ENCODE data around the gene ABHD14A. TPM values are rescaled to one million over a fixed set of nuclear protein-coding genes. Genes with fewer than 3 reads are reported as not detected.

ABHD14A gene
- total and polyA plus RNA-seq, 5 donors = 19.9 to 43.3 (median 23.9) TPM

GRCh38 chr3:52025453-52025852 lies 50.6 kb downstream of the ABHD14A start:
- Histone ChIP-seq H3K9me3 (ENCODE audit: control insufficient read depth, low read length) (no peaks in the 10 kb centered on the region), H3K4me1 (ENCODE audit: control insufficient read depth, insufficient read depth, low read length) (peaks cover 41% of the 10 kb centered on the region), H3K27ac (ENCODE audit: low read length) (peak overlapping the region; percentile 40), H3K4me3 (ENCODE audit: low read length) (no peak overlapping the region), H3K27me3 (ENCODE audit: control insufficient read depth, insufficient read depth) (no peaks in the 10 kb centered on the region)
- ATAC-seq (no peak), DNase-seq (peak in 1 of 3 donors; percentile 63)
- intact Hi-C loops (cut with DNase I) = no loop called here
- 61% methylated on average over 7 of the region's 7 CpGs for whole genome bisulfite sequencing

GRCh38 chr3:52026041-52026440 lies 51.2 kb downstream of the ABHD14A start:
- ATAC-seq (no peak), DNase-seq (peak in 1 of 3 donors; percentile 57)
- 42% methylated on average over 4 of the region's 4 CpGs for WGBS
- H3K9me3 ChIP-seq (ENCODE audit: control insufficient read depth, low read length) = no peaks in the 10 kb centered on the region
- H3K27ac ChIP-seq (ENCODE audit: low read length) = peak overlapping the region; percentile 40
- intact Hi-C loops (cut with DNase I) = no loop called here
- no peaks in the 10 kb centered on the region for H3K27me3 ChIP-seq (ENCODE audit: control insufficient read depth, insufficient read depth)
- no peak overlapping the region for H3K4me3 ChIP-seq (ENCODE audit: low read length)
- H3K4me1 ChIP-seq (ENCODE audit: control insufficient read depth, insufficient read depth, low read length) = peaks cover 37% of the 10 kb centered on the region

- WGBS = 62% methylated on average over 12 of the region's 12 CpGs
- Histone ChIP-seq H3K9me3 (ENCODE audit: control insufficient read depth, low read length) (no peaks in the 10 kb centered on the region), H3K27ac (ENCODE audit: low read length) (peak overlapping the region; percentile 81), H3K27me3 (ENCODE audit: control insufficient read depth, insufficient read depth) (no peaks in the 10 kb centered on the region), H3K4me3 (ENCODE audit: low read length) (no peak overlapping the region), H3K4me1 (ENCODE audit: control insufficient read depth, insufficient read depth, low read length) (peaks cover 18% of the 10 kb centered on the region)
- ATAC-seq (peak; percentile 67 to 78), DNase-seq (peak; percentile 74 to 91 (median 90))
- intact Hi-C loops (cut with DNase I) = no loop called here
Observed at GRCh38 chr3:52028572-52028971, 53.7 kb downstream of the ABHD14A start.

- peak in 1 of 3 donors; percentile 52 for DNase-seq
- WGBS = 49% methylated on average over 9 of the region's 9 CpGs
- Histone ChIP-seq H3K4me3 (ENCODE audit: low read length) (no peak overlapping the region), H3K9me3 (ENCODE audit: control insufficient read depth, low read length) (no peaks in the 10 kb centered on the region), H3K27ac (ENCODE audit: low read length) (peak overlapping the region; percentile 81), H3K27me3 (ENCODE audit: control insufficient read depth, insufficient read depth) (no peaks in the 10 kb centered on the region), H3K4me1 (ENCODE audit: control insufficient read depth, insufficient read depth, low read length) (peaks cover 16% of the 10 kb centered on the region)
- ATAC-seq = peak; percentile 25 to 32
- intact Hi-C loops (cut with DNase I) = no loop called here
Observed at GRCh38 chr3:52029053-52029452, 54.2 kb downstream of the ABHD14A start.

- Histone ChIP-seq H3K27ac (ENCODE audit: low read length) (peak overlapping the region; percentile 25), H3K9me3 (ENCODE audit: control insufficient read depth, low read length) (no peaks in the 10 kb centered on the region), H3K27me3 (ENCODE audit: control insufficient read depth, insufficient read depth) (no peaks in the 10 kb centered on the region), H3K4me3 (ENCODE audit: low read length) (no peak overlapping the region), H3K4me1 (ENCODE audit: control insufficient read depth, insufficient read depth, low read length) (peaks cover 16% of the 10 kb centered on the region)
- ATAC-seq (no peak), DNase-seq (peak in 1 of 3 donors; percentile 38)
- WGBS = 86% methylated on average over 10 of the region's 10 CpGs
- intact Hi-C loops (cut with DNase I) = no loop called here
Observed at GRCh38 chr3:52029535-52029934, 54.7 kb downstream of the ABHD14A start.

Other genes with a start within 250 kb of the ABHD14A start
- gene IQCF6, start 195.8 kb upstream of the ABHD14A start, total RNA-seq = not detected
- gene IQCF6, start 195.8 kb upstream of the ABHD14A start, polyA plus RNA-seq = not detected
- not detected for gene IQCF2, start 113.4 kb upstream of the ABHD14A start, total RNA-seq
- not detected for gene IQCF2, start 113.4 kb upstream of the ABHD14A start, polyA plus RNA-seq
- gene IQCF5, start 99.5 kb upstream of the ABHD14A start, total RNA-seq = not detected
- not detected for gene IQCF5, start 99.5 kb upstream of the ABHD14A start, polyA plus RNA-seq
- not detected for gene IQCF1, start 71.7 kb upstream of the ABHD14A start, total RNA-seq
- not detected for gene IQCF1, start 71.7 kb upstream of the ABHD14A start, polyA plus RNA-seq
- 10 to 100 TPM in 1 of 4 donors, 1 to 10 TPM in 3; 7.0 to 13.9 (median 9.1) TPM for gene RRP9, start 33.2 kb upstream of the ABHD14A start, total RNA-seq
- gene RRP9, start 33.2 kb upstream of the ABHD14A start, polyA plus RNA-seq = 9.4 TPM
- 10 to 100 TPM; 11.6 to 17.4 (median 12.7) TPM for gene PARP3, start 32.7 kb upstream of the ABHD14A start, total RNA-seq
- gene PARP3, start 32.7 kb upstream of the ABHD14A start, polyA plus RNA-seq = 10.3 TPM
- gene GPR62, start 19.7 kb upstream of the ABHD14A start, total RNA-seq = 1 to 10 TPM in 1 of 4 donors, under 1 TPM in 3; 0.19 to 1.5 (median 0.54) TPM
- gene GPR62, start 19.7 kb upstream of the ABHD14A start, polyA plus RNA-seq = 0.34 TPM
- gene PCBP4, start 7.6 kb upstream of the ABHD14A start, total RNA-seq = 10 to 100 TPM; 62.2 to 81.7 (median 67.9) TPM
- gene PCBP4, start 7.6 kb upstream of the ABHD14A start, polyA plus RNA-seq = 88.1 TPM
- 10 to 100 TPM; 14.8 to 23.3 (median 18.5) TPM for gene ABHD14B, start 1.0 kb upstream of the ABHD14A start, total RNA-seq
- 22.7 TPM for gene ABHD14B, start 1.0 kb upstream of the ABHD14A start, polyA plus RNA-seq
- 10 to 100 TPM; 18.4 to 27.2 (median 20.6) TPM for gene ACY1, start 8.5 kb downstream of the ABHD14A start, total RNA-seq
- gene ACY1, start 8.5 kb downstream of the ABHD14A start, polyA plus RNA-seq = 19.6 TPM
- 100 to 1,000 TPM; 548 to 675 (median 643) TPM for gene RPL29, start 20.8 kb downstream of the ABHD14A start, total RNA-seq
- gene RPL29, start 20.8 kb downstream of the ABHD14A start, polyA plus RNA-seq = 1,285 TPM
- 10 to 100 TPM; 27.2 to 39.9 (median 36.2) TPM for gene DUSP7, start 81.5 kb downstream of the ABHD14A start, total RNA-seq
- gene DUSP7, start 81.5 kb downstream of the ABHD14A start, polyA plus RNA-seq = 18.1 TPM
- 1 to 10 TPM; 1.0 to 1.4 (median 1.3) TPM for gene POC1A, start 179.4 kb downstream of the ABHD14A start, total RNA-seq
- gene POC1A, start 179.4 kb downstream of the ABHD14A start, polyA plus RNA-seq = 0.75 TPM
- 100 to 1,000 TPM in 3 of 4 donors, 10 to 100 TPM in 1; 95.7 to 123 (median 110) TPM for gene ALAS1, start 223.1 kb downstream of the ABHD14A start, total RNA-seq
- gene ALAS1, start 223.1 kb downstream of the ABHD14A start, polyA plus RNA-seq = 119 TPM

Data from right cardiac atrium (tissue), 5 donors.